HepG2 (cell line): Measurements from ENCODE around the gene EVL. TPM values are rescaled to one million over a fixed set of nuclear protein-coding genes. Genes with fewer than 3 reads are reported as not detected.

Experiments
- ATAC-seq: fragments of 200-7000 bp; cut with Tn5 transposase; 3 replicates; pipeline ENCODE4 v1.9.1; 2020; ENCODE audit warnings: mild to moderate bottlenecking, moderate library complexity
- BruUV-seq: library from RNA; stranded (reverse); fragments of 400-500 nt; replicated peaks from 2 replicates; lab custom pipeline; 2021; lab: Mats Ljungman, UMichigan
- CTCF ChIA-PET: fragments of 300-600 bp; formaldehyde crosslinking; extraction: SDS; loops from one replicate; lab custom pipeline; 2021; ENCODE audit warnings: low total read pairs, inconsistent platforms, low intra/inter-chr PET ratio; lab: Yijun Ruan, JAX
- POLR2A ChIA-PET: fragments of 350-600 bp; sonication (Branson Sonifier 250); formaldehyde crosslinking; loops from one replicate; lab custom pipeline; 2020; ENCODE audit warnings: antibody characterized with exemption, inconsistent platforms; lab: Yijun Ruan, JAX
- DNase-seq: peaks from one replicate; pipeline ENCODE4 v3.0.0-alpha.2; 2015; ENCODE audit warnings: low spot score
- FAIRE-seq: peaks from 3 replicates; lab custom pipeline; 2011; peaks lifted over from hg19 to GRCh38; lab: Jason Lieb, UNC
- H2AFZ ChIP-seq: one replicate; pipeline ENCODE4 v1.6.1; 2011; ENCODE audit warnings: low read length, inconsistent platforms
- H3K27ac ChIP-seq: fragments of 300-600 bp; 3 replicates; pipeline ENCODE4 v1.8.0; 2011; ENCODE audit warnings: mixed run types, mild to moderate bottlenecking, mixed read lengths, low read length, inconsistent platforms; ENCODE audit not compliant: insufficient read depth; ENCODE audit errors: extremely low read length
- H3K27me3 ChIP-seq, 2 experiments: fragments of 200-600 bp in 1 of 2; 2 replicates in 1 of 2; 3 replicates in 1 of 2; pipeline versions ENCODE4 v1.6.0 to v1.8.0; 2011; ENCODE audit warnings: low read length in 2 of 2, mild to moderate bottlenecking in 2 of 2, moderate library complexity in 2 of 2, inconsistent platforms in 1 of 2; ENCODE audit not compliant: insufficient read depth in 2 of 2, control insufficient read depth in 1 of 2
- H3K36me3 ChIP-seq, 2 experiments: fragments of 200-600 bp in 1 of 2; replicated peaks in 1 of 2; 2 replicates in 1 of 2; 3 replicates in 1 of 2; pipeline versions ENCODE4 v1.5.1 to v1.8.0; 2011; ENCODE audit warnings: low read length in 2 of 2, inconsistent platforms in 1 of 2; ENCODE audit not compliant: insufficient read depth in 2 of 2, control insufficient read depth in 1 of 2
- H3K4me1 ChIP-seq: 2 replicates; pipeline ENCODE4 v1.5.1; 2012; ENCODE audit warnings: low read length, inconsistent platforms; ENCODE audit not compliant: insufficient read depth
- H3K4me2 ChIP-seq: 2 replicates; pipeline ENCODE4 v1.6.0; 2011; ENCODE audit warnings: low read depth, low read length, inconsistent platforms
- H3K4me3 ChIP-seq, 3 experiments: fragments of 200-600 bp in 1 of 3; sonication (generic), shearing (Covaris generic) in 1 of 3; replicated peaks in 1 of 3; 2 replicates each; pipeline ENCODE4 v1.5.1; 2011 to 2016; ENCODE audit warnings: low read length in 3 of 3, inconsistent platforms in 2 of 3, low read depth in 2 of 3, mild to moderate bottlenecking in 2 of 3, control low read depth in 1 of 3, mixed read lengths in 1 of 3; ENCODE audit not compliant: insufficient read depth in 1 of 3
- H3K79me2 ChIP-seq: one replicate; pipeline ENCODE4 v1.6.1; 2011; ENCODE audit warnings: low read length, inconsistent platforms; ENCODE audit not compliant: insufficient read depth
- H3K9ac ChIP-seq: 2 replicates; pipeline ENCODE4 v1.6.0; 2011; ENCODE audit warnings: mild to moderate bottlenecking, low read depth, low read length, inconsistent platforms; ENCODE audit not compliant: insufficient read depth
- H3K9me3 ChIP-seq: 2 replicates; pipeline ENCODE4 v1.5.1; 2012; ENCODE audit warnings: mild to moderate bottlenecking, low read length
- H4K20me1 ChIP-seq: 2 replicates; pipeline ENCODE4 v1.6.0; 2011; ENCODE audit warnings: inconsistent platforms, mild to moderate bottlenecking, low read length, moderate library complexity; ENCODE audit not compliant: insufficient read depth
- CC2D1A ChIP-seq: sonication (generic); formaldehyde crosslinking; IDR thresholded peaks from 2 replicates; pipeline ENCODE4 v1.8.1; 2023; ENCODE audit warnings: mild to moderate bottlenecking, missing genetic modification reagents
- CEBPG ChIP-seq: IDR thresholded peaks from 2 replicates; pipeline ENCODE4 v1.6.1; 2016
- CREM ChIP-seq, 2 experiments: sonication (generic) in 1 of 2; formaldehyde crosslinking in 1 of 2; IDR thresholded peaks; 2 replicates each; pipeline versions ENCODE4 v1.4.0 to v1.6.1; 2016 to 2020; ENCODE audit warnings: antibody characterized with exemption in 1 of 2, mild to moderate bottlenecking in 1 of 2, missing genetic modification reagents in 1 of 2
- FOSL2 ChIP-seq: sonication (generic); formaldehyde crosslinking; IDR thresholded peaks from 2 replicates; pipeline ENCODE4 v1.4.0; 2020; ENCODE audit warnings: missing genetic modification reagents
- HOXD1 ChIP-seq: sonication (generic); formaldehyde crosslinking; IDR thresholded peaks from 2 replicates; pipeline ENCODE4 v1.5.0; 2020; ENCODE audit warnings: missing genetic modification reagents
- LCORL ChIP-seq, 2 experiments: fragments of 450-650 bp in 1 of 2; sonication (generic) in 1 of 2; formaldehyde crosslinking in 1 of 2; IDR thresholded peaks; 2 replicates each; pipeline versions ENCODE4 v1.5.0 to v1.6.1; 2017 to 2020; ENCODE audit warnings: antibody characterized with exemption in 1 of 2, missing genetic modification reagents in 1 of 2
- NAIF1 ChIP-seq: sonication (generic); formaldehyde crosslinking; IDR thresholded peaks from 2 replicates; pipeline ENCODE4 v1.5.0; 2020; ENCODE audit warnings: mild to moderate bottlenecking, missing genetic modification reagents, borderline replicate concordance
- NONO ChIP-seq, 2 experiments: fragments of 450-650 bp in 1 of 2; sonication (generic) in 1 of 2; formaldehyde crosslinking in 1 of 2; IDR thresholded peaks in 1 of 2; conservative IDR thresholded peaks in 1 of 2; 2 replicates each; pipeline versions ENCODE4 v1.6.1 to v1.8.0; 2017 to 2022; ENCODE audit warnings: mild to moderate bottlenecking in 1 of 2, missing genetic modification reagents in 1 of 2, moderate library complexity in 1 of 2
- POGZ ChIP-seq: sonication (generic); formaldehyde crosslinking; IDR thresholded peaks from 2 replicates; pipeline ENCODE4 v1.4.0; 2020; ENCODE audit warnings: mild to moderate bottlenecking, missing genetic modification reagents
- POLR2AphosphoS5 ChIP-seq: IDR thresholded peaks from 2 replicates; pipeline ENCODE4 v1.6.1; 2012; ENCODE audit warnings: low read depth, low read length
- RFXANK ChIP-seq: IDR thresholded peaks from 2 replicates; pipeline ENCODE4 v1.6.1; 2016
- SMC3 ChIP-seq: IDR thresholded peaks from 2 replicates; pipeline ENCODE4 v1.6.1; 2011; ENCODE audit warnings: low read length, improper control_type of control experiment
- STAG1 ChIP-seq: sonication (generic); formaldehyde crosslinking; IDR thresholded peaks from 2 replicates; pipeline ENCODE4 v1.4.0; 2020; ENCODE audit warnings: missing genetic modification reagents
- ZFAT ChIP-seq: sonication (generic); formaldehyde crosslinking; conservative IDR thresholded peaks from 2 replicates; pipeline ENCODE4 v1.8.1; 2023; ENCODE audit warnings: missing genetic modification reagents, inconsistent platforms
- ZNF160 ChIP-seq: sonication (generic); formaldehyde crosslinking; IDR thresholded peaks from 2 replicates; pipeline ENCODE4 v1.8.0; 2022; ENCODE audit warnings: mild to moderate bottlenecking, inconsistent platforms, missing genetic modification reagents
- ZNF605 ChIP-seq: sonication (generic); formaldehyde crosslinking; IDR thresholded peaks from 2 replicates; pipeline ENCODE4 v1.8.0; 2022; ENCODE audit warnings: mild to moderate bottlenecking, missing genetic modification reagents
- ZNF674 ChIP-seq: sonication (generic); formaldehyde crosslinking; IDR thresholded peaks from 2 replicates; pipeline ENCODE4 v1.5.0; 2020; ENCODE audit warnings: low read depth, mild to moderate bottlenecking, missing genetic modification reagents
- ZNF75D ChIP-seq: sonication (generic); formaldehyde crosslinking; IDR thresholded peaks from 2 replicates; pipeline ENCODE4 v1.8.1; 2023; ENCODE audit warnings: missing genetic modification reagents, mild to moderate bottlenecking, borderline replicate concordance
- WGBS: methylation state at CpG from one replicate; pipeline ENCODE4 v1.1.6; 2017; ENCODE audit warnings: low lambda C conversion rate; 5-methylcytosine and 5-hydroxymethylcytosine counted together
- in situ Hi-C: cut with HindIII; loops from 2 replicates; pipeline ENCODE4 v1.10.0; 2017; ENCODE audit warnings: low pct_unique_long_range_greater_than_20kb; ENCODE audit not compliant: extremely low pct_ligation_motif_present
- intact Hi-C: fragments of 100-400 bp; cut with micrococcal nuclease; formaldehyde crosslinking; loops from one replicate; pipeline ENCODE4 v1.10.0; 2022; ENCODE audit not compliant: unreplicated experiment
- polyA plus RNA-seq, 8 experiments: library from polyadenylated mRNA; depleted of rRNA in 3 of 8; stranded (reverse) in 7 of 8; unstranded in 1 of 8; fragments of >200 nt; fragmentation: Illumina TruSeq in 4 of 8; extraction: Trizol in 4 of 8; gene quantifications; 2 replicates each; pipeline versions ENCODE4 v1.2.1 to v1.2.3, GENCODE V29; 2011 to 2016; ENCODE audit warnings: low read depth in 4 of 8, missing spikeins in 1 of 8, mixed read lengths in 1 of 8; ENCODE audit not compliant: insufficient read depth in 1 of 8
- total RNA-seq, 5 experiments: library from RNA; depleted of rRNA; stranded (reverse); fragments of >200 nt; fragmentation: Illumina TruSeq; extraction: Trizol; gene quantifications; 2 replicates each; pipeline ENCODE4 v1.2.3, GENCODE V29; 2016; ENCODE audit warnings: low read depth in 1 of 5
- TF ChIP-seq, protein P1 (sequence below): sonication (generic); formaldehyde crosslinking; IDR thresholded peaks from 2 replicates; pipeline ENCODE4 v1.5.0; 2020; ENCODE audit warnings: mild to moderate bottlenecking, missing genetic modification reagents, moderate library complexity

The EVL gene
- total and polyA plus RNA-seq, 2 of the 13 experiments (the other 11 are each of a cell fraction or from before 2014, with no cell fraction given), result 15.1 to 31.2 TPM

DNA sequence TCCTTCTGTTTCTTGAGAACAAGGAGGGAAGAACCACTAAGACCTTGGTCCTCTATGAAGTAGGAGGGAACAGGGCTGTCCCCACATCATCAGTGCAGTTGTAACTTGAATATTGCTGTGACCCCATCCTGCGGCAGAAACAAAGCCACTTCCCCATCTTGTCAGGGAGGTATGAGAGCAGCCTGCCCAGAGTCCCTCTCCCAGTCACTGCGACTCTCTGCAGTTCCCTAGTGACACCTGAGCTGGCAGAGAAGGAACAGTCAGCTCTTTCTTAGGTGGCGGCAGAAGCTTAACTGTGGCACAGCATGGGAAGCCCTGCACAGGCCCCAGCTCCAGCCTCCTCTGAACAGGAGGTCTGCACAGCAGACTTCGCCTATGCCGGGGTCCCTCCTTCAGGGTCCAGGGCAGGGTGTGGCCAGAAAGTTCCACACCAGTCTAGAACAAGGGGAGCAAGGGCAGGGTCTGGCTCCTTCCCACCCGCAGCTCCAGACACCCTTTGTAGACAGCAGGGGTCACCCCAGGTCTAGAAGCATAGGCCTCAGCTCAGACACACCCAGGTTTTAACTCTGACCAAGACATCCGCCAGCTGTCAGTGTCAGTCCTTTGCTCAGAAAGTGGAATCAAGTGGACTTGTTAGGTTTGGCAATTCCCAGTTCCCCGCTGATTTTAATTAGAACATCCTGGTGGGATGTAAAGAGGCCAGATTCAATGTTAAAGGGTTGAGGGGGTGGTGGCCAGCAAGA, 57.4 kb downstream of the EVL start:
- Histone ChIP-seq H3K9ac (no peak overlapping the region), H4K20me1 (no peaks in the 10 kb centered on the region), H3K4me1 (no peaks in the 10 kb centered on the region), H3K9me3 (no peaks in the 10 kb centered on the region), H3K79me2 (no peaks in the 10 kb centered on the region), H3K36me3 (peaks cover 5 to 8% of the 10 kb centered on the region in 2 experiments; a peak in 4 of 5 replicates), H2AFZ (no peak overlapping the region), H3K27ac (no peak overlapping the region), H3K4me2 (no peak overlapping the region), H3K27me3 (no peaks in the 10 kb centered on the region), H3K4me3 (no peak overlapping the region)
- FAIRE-seq, result no peak
- no peak for DNase-seq
- intact Hi-C loops, result no loop called here
- ATAC-seq, result peak; percentile 53
- ChIA-PET CTCF (no interaction called here), POLR2A (no interaction called here)
- 0 out of 2 replicates have a peak, but pooled peaks have one; percentile 20 for TF ChIP-seq SMC3
- TF ChIP-seq STAG1 (CRISPR knock-in tag), result peak; percentile 60
- no peak for TF ChIP-seq POGZ (CRISPR knock-in tag)
- TF ChIP-seq, protein P1, sequence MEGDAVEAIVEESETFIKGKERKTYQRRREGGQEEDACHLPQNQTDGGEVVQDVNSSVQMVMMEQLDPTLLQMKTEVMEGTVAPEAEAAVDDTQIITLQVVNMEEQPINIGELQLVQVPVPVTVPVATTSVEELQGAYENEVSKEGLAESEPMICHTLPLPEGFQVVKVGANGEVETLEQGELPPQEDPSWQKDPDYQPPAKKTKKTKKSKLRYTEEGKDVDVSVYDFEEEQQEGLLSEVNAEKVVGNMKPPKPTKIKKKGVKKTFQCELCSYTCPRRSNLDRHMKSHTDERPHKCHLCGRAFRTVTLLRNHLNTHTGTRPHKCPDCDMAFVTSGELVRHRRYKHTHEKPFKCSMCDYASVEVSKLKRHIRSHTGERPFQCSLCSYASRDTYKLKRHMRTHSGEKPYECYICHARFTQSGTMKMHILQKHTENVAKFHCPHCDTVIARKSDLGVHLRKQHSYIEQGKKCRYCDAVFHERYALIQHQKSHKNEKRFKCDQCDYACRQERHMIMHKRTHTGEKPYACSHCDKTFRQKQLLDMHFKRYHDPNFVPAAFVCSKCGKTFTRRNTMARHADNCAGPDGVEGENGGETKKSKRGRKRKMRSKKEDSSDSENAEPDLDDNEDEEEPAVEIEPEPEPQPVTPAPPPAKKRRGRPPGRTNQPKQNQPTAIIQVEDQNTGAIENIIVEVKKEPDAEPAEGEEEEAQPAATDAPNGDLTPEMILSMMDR (CRISPR knock-in tag), result peak; percentile 55
- WGBS, result 93% methylated on average over 6 of the region's 8 CpGs
- no TSS peak for BruUV-seq
- in situ Hi-C loops, result no loop called here

DNA sequence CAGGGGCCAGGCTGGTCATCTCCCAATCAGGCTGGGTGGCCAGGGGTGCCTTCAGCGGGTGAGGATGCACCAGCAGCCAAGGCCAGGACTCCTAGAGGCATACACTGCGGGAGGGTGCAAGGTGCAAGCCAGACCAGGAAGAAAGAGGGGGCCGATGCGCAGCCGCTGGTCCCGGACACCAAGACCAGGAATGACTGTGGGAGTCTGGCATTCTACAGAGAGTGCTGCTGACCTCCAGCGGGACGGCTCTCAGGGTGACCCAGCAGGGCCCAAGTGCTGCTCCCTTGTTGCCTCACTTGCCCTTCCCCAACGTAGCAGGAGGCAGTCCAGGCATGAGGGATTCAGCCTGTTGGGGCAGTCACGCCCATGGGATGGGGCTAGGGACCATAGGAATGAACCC, 58.4 kb downstream of the EVL start:
- no TSS peak for BruUV-seq
- peaks cover 1% of the 10 kb centered on the region; the same call in 1 of the 2 replicates for H3K4me1 ChIP-seq
- 95% methylated on average over 6 of the region's 10 CpGs for WGBS
- no peak overlapping the region for H3K27ac ChIP-seq
- H3K4me2 ChIP-seq, result no peak overlapping the region
- H4K20me1 ChIP-seq, result no peaks in the 10 kb centered on the region
- no peak for DNase-seq
- in situ Hi-C loops, result no loop called here
- no peaks in the 10 kb centered on the region for H3K79me2 ChIP-seq
- no peaks in the 10 kb centered on the region for H3K9me3 ChIP-seq
- ChIA-PET CTCF (no interaction called here), POLR2A (no interaction called here)
- no peak for FAIRE-seq
- intact Hi-C loops, result no loop called here
- no peak overlapping the region for H3K4me3 ChIP-seq
- H3K36me3 ChIP-seq, result peaks cover 5 to 8% of the 10 kb centered on the region in 2 experiments; a peak in 4 of 5 replicates
- H2AFZ ChIP-seq, result no peak overlapping the region
- H3K27me3 ChIP-seq, result no peaks in the 10 kb centered on the region
- no peak for ATAC-seq
- H3K9ac ChIP-seq, result no peak overlapping the region
- TF ChIP-seq CEBPG (CRISPR knock-in tag) (no peak), LCORL (IDR thresholded peaks at IDR 0.05) (no peak), LCORL (CRISPR knock-in tag; IDR thresholded peaks at IDR 0.05) (no peak), NAIF1 (no peak), ZNF605 (CRISPR knock-in tag) (no peak), HOXD1 (CRISPR knock-in tag) (no peak), ZFAT (CRISPR knock-in tag) (no peak), FOSL2 (no peak), ZNF75D (CRISPR knock-in tag) (no peak), NONO (IDR thresholded peaks at IDR 0.05) (no peak), NONO (CRISPR knock-in tag; conservative IDR thresholded peaks at IDR 0.05) (no peak), CC2D1A (CRISPR knock-in tag) (no peak), ZNF674 (CRISPR knock-in tag) (no peak), ZNF160 (CRISPR knock-in tag) (no peak), POLR2AphosphoS5 (no peak), RFXANK (CRISPR knock-in tag) (no peak), CREM (IDR thresholded peaks at IDR 0.05) (no peak), CREM (CRISPR knock-in tag; IDR thresholded peaks at IDR 0.05) (no peak)
